ENCODE results near the gene EFCAB6.

The EFCAB6 gene

GRCh38 chr22:43502306-43502874 is 309.7 kb downstream of the EFCAB6 start:
- no peak for DNase-seq (ENCODE audit: low read depth in 2 of 2)

DNA sequence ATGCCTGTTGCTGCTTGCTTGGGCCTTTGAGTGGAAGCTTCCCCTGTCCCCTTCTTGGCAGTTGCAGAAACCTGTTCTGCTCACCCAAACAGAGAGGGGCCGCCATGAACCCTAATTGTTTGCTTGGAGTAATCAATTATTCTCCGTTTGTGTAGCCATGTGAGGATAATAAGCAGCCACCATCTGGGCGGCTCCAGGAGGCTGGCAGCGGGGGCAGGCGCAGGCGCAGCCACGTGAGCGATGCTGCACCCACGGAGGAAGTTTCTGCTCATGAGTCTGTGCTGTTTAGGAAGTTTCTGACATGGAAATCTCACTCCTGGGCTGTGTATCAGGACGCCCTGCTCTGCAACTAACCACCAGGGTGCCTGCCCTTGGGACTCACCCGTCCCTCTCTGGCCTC is 310.2 kb downstream of the EFCAB6 start:
- DNase-seq (ENCODE audit: low read depth in 2 of 2): no peak

- DNase-seq (ENCODE audit: low read depth in 2 of 2): no peak
Observed at GRCh38 chr22:43500792-43501785, 311.0 kb downstream of the EFCAB6 start.

- DNase-seq (ENCODE audit: low read depth in 2 of 2): no peak
Observed at GRCh38 chr22:43498856-43499253, 313.2 kb downstream of the EFCAB6 start.

DNA sequence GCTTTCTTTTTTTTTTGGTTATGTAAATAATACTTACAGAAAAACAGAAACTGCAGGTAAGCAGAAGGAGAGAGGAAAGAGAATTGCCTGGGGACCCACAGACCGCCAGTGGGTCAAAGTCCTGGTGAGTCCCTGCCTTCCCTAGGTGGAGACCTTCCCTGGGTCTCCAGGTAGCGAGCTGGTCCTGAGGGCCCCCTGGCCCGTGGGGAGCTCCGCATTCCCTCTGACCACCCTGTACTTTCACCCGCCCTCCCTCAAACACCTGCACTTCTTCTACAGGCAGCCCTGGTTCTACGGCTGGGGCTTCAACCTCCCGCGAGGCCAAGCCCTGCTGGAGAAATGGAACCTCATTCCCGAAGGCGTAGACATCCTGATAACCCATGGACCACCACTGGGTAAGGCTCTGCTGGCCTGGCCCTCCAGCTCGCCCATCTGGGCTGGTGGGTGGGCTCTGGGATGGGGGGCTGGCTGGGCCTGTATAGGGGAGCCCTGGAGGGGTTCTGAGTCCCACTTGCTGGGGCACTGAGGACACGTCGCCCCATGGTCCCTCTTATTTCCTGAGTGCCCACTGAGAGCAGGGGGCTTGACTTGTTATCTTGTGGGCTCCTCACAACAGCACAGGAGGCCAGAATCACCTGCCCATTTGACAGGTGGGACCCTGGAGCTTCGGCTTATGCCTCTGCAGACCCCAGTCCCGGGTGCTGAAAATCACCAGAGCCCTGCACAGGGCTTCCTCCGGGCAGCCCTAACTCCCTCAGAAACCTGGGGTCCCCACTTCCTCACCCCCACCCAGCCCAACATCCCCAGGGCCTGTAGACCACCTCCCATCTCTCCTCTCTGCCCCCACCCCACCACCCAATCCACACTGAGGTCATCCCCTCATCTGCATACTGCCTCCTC is 313.9 kb downstream of the EFCAB6 start:
- no peak for DNase-seq (ENCODE audit: low read depth in 2 of 2)

- DNase-seq (ENCODE audit: low read depth in 2 of 2): no peak
Observed at GRCh38 chr22:43493297-43493696, 318.8 kb downstream of the EFCAB6 start.

DNA sequence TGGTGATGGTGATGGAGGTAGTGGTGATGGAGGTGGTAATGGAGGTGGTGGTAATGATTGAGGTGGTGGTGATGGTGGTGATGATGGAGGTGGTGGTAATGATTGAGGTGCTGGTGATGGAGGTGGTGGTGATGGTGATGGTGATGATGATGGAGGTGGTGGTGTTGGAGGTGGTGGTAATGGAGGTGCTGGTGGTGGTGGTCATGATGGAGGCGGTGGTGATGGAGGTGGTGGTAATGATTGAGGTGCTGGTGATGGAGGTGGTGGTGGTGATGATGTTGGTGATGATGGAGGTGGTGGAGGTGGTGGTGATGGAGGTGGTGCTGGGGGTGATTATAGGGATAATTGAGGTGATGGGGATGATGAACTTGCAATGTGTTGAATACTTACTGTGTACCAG is 320.4 kb downstream of the EFCAB6 start:
- DNase-seq (ENCODE audit: low read depth in 2 of 2): no peak

DNA sequence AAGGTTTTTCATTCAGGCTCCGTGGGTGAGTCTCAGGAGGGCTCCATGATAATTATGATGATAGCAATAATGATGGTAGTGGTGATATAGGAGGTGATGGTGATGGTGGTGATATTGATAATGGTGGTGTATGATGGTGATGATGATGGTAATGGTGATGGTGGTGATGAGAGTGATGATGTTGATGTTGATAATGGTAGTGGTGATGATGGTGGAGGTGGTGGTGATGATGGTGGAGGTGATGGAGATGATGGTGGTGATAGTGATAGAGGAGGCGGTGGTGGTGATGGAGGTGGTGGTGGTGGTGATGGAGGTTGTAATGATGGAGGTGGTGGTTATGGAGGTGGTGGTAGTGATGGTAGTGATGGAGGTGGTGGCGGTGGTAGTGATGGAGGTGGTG is 320.9 kb downstream of the EFCAB6 start:
- no peak for DNase-seq (ENCODE audit: low read depth in 2 of 2)

GRCh38 chr22:43490311-43490710 is 321.8 kb downstream of the EFCAB6 start:
- DNase-seq (ENCODE audit: low read depth in 2 of 2): no peak

DNA sequence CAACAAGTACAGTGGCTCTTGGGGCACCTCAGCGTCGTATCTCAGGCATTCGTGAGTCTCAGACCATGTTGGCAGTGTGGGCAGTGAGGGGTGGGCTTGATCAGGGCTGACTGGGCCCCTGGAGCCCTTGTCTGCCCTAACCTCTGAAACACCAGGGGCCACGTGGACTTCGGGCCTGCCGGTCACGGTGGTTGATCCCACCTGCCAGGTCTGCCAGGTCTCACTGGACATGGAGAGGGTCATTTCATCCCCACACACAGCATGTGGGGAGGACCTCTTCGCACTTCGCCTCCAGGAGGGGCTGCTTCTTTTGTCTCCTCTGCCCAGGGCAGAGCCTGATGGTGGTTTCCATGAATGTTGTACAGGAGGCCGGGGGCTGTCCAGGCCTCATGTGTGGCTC is 323.2 kb downstream of the EFCAB6 start:
- no peak for DNase-seq (ENCODE audit: low read depth in 2 of 2)

GRCh38 chr22:43488031-43488866 is 323.9 kb downstream of the EFCAB6 start:
- no peak for DNase-seq (ENCODE audit: low read depth in 2 of 2)

- DNase-seq (ENCODE audit: low read depth in 2 of 2): no peak
Observed at GRCh38 chr22:43487311-43488030, 324.6 kb downstream of the EFCAB6 start.

DNA sequence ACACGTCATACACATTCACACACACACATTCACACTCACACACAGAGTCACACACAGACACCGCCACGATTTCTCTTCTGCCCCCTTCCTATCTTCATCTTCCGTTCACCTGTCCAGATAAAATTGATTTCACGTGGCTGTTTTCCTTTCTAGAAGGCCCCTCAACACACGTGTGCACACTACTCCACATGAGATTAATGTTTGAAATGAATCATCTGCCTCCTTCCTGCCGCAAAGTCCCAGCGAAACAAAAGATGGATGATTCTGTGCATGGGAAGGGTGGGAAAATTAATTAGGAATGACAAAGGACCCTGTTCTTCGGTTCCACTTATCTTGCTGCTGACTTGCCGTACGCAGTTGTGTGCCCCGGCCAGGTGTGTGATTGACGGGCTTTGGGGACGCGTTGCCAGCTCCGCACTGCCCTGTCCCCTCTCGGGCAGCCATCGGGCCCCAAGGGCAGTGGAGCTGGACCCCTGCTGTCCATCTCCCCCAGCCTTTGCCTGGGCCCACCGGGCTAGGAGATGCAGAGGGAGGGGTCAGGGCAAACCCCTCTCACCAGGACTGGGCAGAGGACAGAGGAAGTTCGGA is 326.5 kb downstream of the EFCAB6 start:
- no peak for DNase-seq (ENCODE audit: low read depth in 2 of 2)

DNA sequence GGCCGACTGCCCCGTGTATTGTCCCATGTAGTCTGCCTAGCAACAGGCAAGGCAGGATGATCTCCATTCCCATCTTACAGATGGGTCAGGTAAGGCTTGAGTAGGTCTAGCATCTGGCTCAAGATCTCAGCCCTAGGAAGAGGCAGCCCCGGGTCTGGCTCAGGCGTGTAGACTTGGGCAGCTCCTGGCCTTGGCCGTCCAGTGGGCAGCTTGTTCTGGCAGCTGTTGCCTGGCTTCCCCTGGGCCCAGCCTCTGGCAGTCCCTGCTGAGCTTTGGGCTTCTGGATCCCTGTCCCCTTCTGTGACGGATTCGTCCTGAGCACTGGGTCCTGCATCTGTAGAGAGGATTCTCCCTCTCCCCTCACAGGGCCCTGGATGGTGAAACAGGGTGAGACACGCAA is 327.9 kb downstream of the EFCAB6 start:
- no peak for DNase-seq (ENCODE audit: low read depth in 2 of 2)

- DNase-seq (ENCODE audit: low read depth in 2 of 2): no peak
Observed at GRCh38 chr22:43483669-43484068, 328.4 kb downstream of the EFCAB6 start.

GRCh38 chr22:43483266-43483665 is 328.8 kb downstream of the EFCAB6 start:
- no peak for DNase-seq (ENCODE audit: low read depth in 2 of 2)

GRCh38 chr22:43482318-43482625 is 329.8 kb downstream of the EFCAB6 start:
- no peak for DNase-seq (ENCODE audit: low read depth in 2 of 2)

DNA sequence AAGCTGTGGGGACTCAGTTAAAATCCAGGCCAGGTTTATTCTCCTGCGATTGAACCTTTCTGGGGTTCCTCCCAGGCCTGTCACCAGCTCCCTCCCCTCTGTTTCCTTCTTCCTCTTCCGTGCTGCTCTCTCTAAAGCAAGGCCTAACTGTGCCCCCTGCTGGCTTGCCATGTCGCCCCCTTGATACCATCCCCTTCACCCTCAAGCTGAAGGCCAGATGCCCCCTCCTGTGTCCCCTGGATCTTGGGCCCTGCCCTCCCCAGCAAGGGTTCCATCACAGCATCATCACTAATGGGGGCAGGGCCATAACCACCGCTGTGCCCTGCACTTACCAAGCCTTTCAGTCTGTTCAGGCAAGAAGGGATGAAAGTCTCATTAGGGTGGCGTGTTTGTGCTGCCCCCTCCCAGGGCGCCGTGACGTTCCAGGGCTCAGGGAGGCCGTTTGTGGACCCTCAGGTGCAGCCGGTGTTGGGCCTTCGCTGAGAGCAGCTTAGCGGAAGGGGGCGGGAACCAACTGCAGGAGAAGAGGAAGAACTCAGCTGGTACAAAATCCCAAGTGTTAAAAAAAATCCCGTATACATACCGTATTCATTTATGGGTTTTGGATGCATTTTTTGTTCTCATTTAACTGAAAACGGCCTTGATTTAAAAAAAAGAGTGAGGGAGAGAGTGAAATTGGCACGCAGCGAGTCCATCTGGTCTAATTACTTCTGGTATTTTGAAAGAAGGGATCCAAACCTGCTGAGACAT is 330.4 kb downstream of the EFCAB6 start:
- DNase-seq (ENCODE audit: low read depth in 2 of 2): no peak

- no peak for DNase-seq (ENCODE audit: low read depth in 2 of 2)
Observed at GRCh38 chr22:43479962-43480361, 332.1 kb downstream of the EFCAB6 start.

Measured in stimulated activated CD4-positive, alpha-beta T cell treated with anti-CD3 and anti-CD28 coated beads, Interleukin-1b, Interleukin-23, amount 100 ng/mL, for 1 hour (primary cell).